Measurements from ENCODE around the gene KIRREL3. TPM values are rescaled to one million over a fixed set of nuclear protein-coding genes. Genes with fewer than 3 reads are reported as not detected.

KIRREL3 gene
- total and polyA plus RNA-seq, 9 of the 15 experiments (the other 6 are each of a cell fraction or from before 2014, with no cell fraction given), result 0.04 to 0.10 TPM; not detected in 7

GRCh38 chr11:126878913-126879482 lies 121.6 kb downstream of the KIRREL3 start:
- H4K20me1 ChIP-seq (replicated peaks; ENCODE audit: control insufficient read depth, insufficient read depth, low read length), result no peaks in the 10 kb centered on the region; the same call in 1 of the 2 replicates
- DNase-seq (ENCODE audit: extremely low read depth in 1 of 4, low spot score in 3 of 4) (no peak), FAIRE-seq (no peak), ATAC-seq (no peak)
- no peaks in the 10 kb centered on the region for H3K9me3 ChIP-seq (replicated peaks; ENCODE audit: control insufficient read depth, insufficient read depth, low read depth, low read length)
- no peak overlapping the region for H3K4me3 ChIP-seq
- H3K36me3 ChIP-seq (ENCODE audit: control insufficient read depth, insufficient read depth, low read length), result no peaks in the 10 kb centered on the region
- WGBS (ENCODE audit: insufficient coverage, low coverage, missing lambda C conversion rate), result under 1% methylated on average over 7 of the region's 7 CpGs
- no peak for TF ChIP-seq CBX8 (IDR thresholded peaks at IDR 0.05; ENCODE audit: borderline replicate concordance, extremely low read depth, low read depth, low read length, poor library complexity, severe bottlenecking)
- no peak for TF ChIP-seq CBX5 (IDR thresholded peaks at IDR 0.05; ENCODE audit: borderline replicate concordance, low read depth)
- TF ChIP-seq, protein P1, sequence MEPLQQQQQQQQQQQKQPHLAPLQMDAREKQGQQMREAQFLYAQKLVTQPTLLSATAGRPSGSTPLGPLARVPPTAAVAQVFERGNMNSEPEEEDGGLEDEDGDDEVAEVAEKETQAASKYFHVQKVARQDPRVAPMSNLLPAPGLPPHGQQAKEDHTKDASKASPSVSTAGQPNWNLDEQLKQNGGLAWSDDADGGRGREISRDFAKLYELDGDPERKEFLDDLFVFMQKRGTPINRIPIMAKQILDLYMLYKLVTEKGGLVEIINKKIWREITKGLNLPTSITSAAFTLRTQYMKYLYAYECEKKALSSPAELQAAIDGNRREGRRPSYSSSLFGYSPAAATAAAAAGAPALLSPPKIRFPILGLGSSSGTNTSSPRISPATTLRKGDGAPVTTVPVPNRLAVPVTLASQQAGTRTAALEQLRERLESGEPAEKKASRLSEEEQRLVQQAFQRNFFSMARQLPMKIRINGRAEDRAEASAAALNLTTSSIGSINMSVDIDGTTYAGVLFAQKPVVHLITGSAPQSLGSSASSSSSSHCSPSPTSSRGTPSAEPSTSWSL (CRISPR knock-in tag; IDR thresholded peaks at IDR 0.05; ENCODE audit: borderline replicate concordance), result no peak
- TF ChIP-seq SMARCC2 (IDR thresholded peaks at IDR 0.05; ENCODE audit: low read depth), result no peak
- TF ChIP-seq, protein P2, sequence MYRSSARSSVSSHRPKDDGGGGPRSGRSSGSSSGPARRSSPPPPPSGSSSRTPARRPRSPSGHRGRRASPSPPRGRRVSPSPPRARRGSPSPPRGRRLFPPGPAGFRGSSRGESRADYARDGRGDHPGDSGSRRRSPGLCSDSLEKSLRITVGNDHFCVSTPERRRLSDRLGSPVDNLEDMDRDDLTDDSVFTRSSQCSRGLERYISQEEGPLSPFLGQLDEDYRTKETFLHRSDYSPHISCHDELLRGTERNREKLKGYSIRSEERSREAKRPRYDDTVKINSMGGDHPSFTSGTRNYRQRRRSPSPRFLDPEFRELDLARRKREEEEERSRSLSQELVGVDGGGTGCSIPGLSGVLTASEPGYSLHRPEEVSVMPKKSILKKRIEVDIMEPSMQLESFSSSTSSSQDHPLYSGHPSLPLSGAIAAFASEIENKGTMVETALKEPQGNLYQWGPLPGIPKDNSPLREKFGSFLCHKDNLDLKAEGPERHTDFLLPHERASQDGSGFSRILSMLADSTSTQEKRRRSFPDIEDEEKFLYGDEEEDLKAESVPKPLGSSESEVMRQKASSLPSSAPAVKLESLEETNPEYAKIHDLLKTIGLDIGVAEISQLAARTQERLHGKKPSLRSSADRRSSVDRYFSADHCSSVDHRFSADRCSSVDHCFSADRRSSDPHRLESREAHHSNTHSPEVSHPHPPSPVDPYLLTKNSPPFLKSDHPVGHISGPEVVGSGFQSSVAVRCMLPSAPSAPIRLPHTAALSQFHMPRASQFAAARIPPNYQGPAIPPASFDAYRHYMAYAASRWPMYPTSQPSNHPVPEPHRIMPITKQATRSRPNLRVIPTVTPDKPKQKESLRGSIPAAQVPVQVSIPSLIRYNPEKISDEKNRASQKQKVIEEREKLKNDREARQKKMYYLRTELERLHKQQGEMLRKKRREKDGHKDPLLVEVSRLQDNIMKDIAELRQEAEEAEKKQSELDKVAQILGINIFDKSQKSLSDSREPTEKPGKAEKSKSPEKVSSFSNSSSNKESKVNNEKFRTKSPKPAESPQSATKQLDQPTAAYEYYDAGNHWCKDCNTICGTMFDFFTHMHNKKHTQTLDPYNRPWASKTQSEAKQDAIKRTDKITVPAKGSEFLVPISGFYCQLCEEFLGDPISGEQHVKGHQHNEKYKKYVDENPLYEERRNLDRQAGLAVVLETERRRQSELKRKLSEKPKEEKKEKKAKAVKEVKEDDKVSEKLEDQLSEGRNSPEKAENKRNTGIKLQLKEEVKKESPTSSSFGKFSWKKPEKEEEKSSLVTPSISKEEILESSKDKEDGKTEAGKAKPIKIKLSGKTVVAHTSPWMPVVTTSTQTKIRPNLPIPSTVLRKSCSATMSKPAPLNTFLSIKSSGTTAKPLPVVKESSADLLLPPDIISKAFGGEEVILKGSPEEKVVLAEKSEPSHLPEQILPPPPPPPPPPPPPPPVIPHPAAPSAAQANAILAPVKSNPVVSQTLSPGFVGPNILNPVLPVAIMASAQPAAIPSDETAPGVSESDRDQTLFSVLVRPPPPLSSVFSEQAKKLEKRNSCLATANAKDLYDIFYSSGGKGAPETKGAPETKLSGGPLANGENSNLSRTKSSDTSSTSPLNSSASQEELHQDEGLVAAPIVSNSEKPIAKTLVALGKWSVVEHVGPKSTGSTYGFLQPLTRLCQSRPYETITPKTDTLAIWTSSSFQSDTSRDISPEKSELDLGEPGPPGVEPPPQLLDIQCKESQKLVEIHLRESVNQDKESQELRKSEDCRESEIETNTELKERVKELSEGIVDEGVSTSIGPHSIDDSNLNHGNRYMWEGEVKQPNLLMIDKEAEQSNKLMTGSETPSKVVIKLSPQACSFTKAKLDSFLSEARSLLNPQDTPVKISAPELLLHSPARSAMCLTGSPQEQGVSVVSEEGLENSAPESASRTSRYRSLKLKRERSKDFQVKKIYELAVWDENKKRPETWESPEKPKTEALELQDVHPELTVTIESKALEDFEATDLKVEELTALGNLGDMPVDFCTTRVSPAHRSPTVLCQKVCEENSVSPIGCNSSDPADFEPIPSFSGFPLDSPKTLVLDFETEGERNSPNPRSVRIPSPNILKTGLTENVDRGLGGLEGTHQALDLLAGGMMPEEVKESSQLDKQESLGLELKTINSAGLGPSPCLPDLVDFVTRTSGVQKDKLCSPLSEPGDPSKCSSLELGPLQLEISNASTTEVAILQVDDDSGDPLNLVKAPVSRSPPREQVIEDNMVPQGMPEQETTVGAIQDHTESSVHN (IDR thresholded peaks at IDR 0.05; ENCODE audit: borderline replicate concordance in 1 of 2, low read depth in 1 of 2), result no peak
- no peak for TF ChIP-seq ZSCAN29 (IDR thresholded peaks at IDR 0.05)
- intact Hi-C loops (cut with micrococcal nuclease), result loop anchor here (5.0 kb wide), 1 partner anchor 1058 kb away; no protein-coding TSS in a partner anchor
- H2AFZ ChIP-seq (ENCODE audit: low read depth, low read length), result no peak overlapping the region
- no peak overlapping the region for H3K9ac ChIP-seq (ENCODE audit: insufficient read depth in 1 of 2, low read depth in 2 of 2, low read length in 2 of 2)
- CTCF ChIA-PET (ENCODE audit: low intra/inter-chr PET ratio), result no interaction called here
- H3K9me1 ChIP-seq (ENCODE audit: control insufficient read depth, insufficient read depth, low read length), result no peaks in the 10 kb centered on the region
- in situ Hi-C loops (cut with MboI), result no loop called here
- BruUV-seq (replicated peaks), result no TSS peak
- no peak overlapping the region for H3K4me2 ChIP-seq (ENCODE audit: insufficient read depth, low read length)
- no peaks in the 10 kb centered on the region for H3K4me1 ChIP-seq (replicated peaks in 1 of 2; ENCODE audit: control insufficient read depth in 2 of 2, insufficient read depth in 2 of 2, low read length in 2 of 2)
- no peaks in the 10 kb centered on the region for H3K27me3 ChIP-seq (ENCODE audit: control insufficient read depth in 2 of 2, insufficient read depth in 2 of 2, low read length in 2 of 2)
- no peak overlapping the region for H3K27ac ChIP-seq (ENCODE audit: extremely low read depth, low read depth, low read length)
- H3K79me2 ChIP-seq (ENCODE audit: control insufficient read depth, insufficient read depth, low read length), result no peaks in the 10 kb centered on the region
- POLR2A ChIA-PET, result no interaction called here

Data from K562 (cell line).